Right renal cortex interstitium (tissue), 3 donors: ENCODE measurements around the gene FADS1. TPM values are rescaled to one million over a fixed set of nuclear protein-coding genes. Genes with fewer than 3 reads are reported as not detected.

Source experiments
- DNase-seq, 3 donors: peaks; one replicate each; pipeline ENCODE4 v3.0.0-alpha.2; 2013; ENCODE audit warnings: low read depth in 3 of 3, low spot score in 2 of 3
- polyA plus RNA-seq, 3 donors: library from polyadenylated mRNA; unstranded; fragments of 120-200 nt; gene quantifications; one replicate each; pipeline ENCODE4 v1.2.1, GENCODE V29; 2013; ENCODE audit not compliant: insufficient read length in 3 of 3

Gene FADS1
- polyA plus RNA-seq, 3 donors: 37.9 to 45.4 (median 40.4) TPM

DNA sequence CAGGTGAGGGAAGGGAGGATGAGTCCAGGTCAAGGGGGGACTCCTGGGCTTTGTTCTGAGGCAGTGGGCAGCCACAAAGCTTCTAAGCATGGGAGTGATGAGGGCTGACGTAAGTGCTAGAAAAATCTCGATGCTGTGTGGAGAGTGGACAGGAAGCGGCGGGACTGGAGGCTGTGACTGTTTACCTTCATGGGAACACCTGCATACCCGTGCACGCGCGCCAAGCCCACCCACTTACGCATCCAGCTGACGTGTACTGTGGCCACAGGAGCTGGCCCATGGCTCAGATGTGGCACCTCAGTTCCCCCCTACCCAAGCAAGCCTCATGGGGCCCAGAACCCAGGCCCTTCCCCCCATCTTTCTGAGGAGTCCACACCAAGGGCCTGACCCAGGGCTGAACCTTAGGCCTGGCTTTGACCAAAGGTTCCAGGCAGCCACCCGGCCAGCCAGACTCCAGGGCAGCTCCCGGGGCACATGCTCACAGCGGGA is 50.4 kb downstream of the FADS1 start:
- DNase-seq: no peak

DNA sequence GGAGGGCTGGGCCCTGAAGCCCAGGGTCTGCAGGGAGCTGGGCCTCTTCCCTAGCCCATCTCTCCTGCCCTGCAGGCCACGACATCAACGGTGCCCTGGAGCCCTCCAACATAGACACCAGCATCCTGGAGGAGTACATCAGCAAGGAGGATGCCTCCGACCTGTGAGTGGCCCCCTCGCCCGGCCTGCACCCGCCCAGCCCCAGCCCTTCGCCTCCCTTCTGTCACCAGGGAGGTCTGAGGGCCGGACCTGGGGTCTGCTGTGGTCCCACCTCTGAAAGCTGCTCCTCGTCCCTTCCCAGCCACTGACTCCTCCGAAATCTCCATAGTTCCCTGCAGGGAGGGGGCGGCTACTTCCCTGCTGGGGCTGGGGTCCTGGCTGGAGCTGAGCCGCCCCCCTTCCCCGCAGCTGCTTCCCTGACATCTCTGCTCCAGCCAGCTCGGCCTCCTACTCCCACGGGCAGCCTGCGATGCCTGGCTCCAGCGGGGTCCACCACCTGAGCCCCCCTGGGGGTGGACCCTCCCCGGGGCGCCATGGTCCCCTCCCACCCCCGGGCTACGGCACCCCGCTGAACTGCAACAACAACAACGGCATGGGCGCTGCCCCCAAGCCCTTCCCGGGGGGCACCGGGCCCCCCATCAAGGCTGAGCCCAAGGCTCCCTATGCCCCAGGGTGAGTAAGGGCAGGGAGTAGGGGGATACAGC is 51.1 kb downstream of the FADS1 start:
- DNase-seq: no peak

DNA sequence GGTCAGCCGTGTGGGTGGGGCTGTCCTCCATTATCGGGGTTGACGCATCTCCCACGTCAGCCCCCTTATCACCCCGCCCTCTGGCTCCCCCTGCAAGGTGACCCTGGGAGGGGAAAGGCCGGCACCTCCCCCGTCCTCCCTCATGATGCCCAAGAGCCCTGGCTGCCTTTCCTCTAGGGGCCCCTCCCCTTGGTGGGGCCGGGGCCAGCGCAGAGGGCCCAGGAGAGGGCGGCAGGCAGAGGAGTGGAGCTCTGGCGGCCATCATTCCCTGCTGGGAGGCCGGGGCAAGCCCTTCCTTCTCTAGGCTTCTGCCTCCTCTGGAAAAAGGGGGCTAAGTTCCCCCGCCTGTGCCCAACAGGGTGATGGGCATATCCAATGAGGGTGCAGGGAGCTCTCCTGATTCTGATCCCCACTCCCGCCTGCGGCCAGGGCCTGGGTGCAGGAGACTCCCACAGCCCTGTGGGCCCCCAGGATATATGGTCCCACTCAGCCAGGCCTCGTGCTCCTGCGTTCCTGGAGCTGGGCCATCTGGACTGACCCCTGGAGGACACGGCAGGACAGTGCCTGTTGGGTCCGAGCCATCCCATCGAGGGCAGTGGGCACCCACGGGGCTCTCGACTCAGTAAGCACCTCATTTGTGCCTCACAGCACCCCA is 52.1 kb downstream of the FADS1 start:
- no peak for DNase-seq

DNA sequence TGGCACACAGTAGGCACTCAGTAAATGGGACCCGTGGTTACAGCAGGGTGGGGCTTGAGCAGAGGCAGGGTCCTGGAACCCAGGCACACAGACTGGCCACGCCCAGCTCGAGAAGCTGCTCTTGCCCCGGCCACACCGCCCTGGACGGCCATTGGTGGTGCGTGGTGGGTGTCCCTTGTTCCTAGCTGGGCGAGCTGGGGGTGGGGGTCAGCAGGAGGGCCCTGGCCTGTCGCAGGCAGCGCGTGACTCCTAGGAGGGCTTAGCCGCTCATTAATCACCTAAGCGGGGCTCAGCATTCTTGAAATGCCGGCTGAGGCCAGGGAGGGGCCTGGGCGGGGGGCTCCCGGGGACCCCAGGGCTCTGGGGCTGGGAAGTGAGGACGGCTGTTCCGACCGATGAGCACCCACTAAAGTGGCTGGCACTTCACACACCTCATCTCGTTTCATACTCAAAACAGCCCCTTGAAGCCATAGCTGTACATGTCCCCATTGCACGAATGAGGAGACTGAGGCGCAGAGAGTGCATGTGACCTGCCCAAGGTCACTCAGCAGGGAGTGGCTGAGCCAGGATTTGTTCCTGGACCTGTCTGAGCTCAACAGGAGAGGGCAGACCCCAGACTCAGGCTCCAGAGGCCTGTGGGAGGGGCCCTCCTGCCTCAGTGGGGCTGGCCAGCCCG is 52.7 kb downstream of the FADS1 start:
- no peak for DNase-seq

DNA sequence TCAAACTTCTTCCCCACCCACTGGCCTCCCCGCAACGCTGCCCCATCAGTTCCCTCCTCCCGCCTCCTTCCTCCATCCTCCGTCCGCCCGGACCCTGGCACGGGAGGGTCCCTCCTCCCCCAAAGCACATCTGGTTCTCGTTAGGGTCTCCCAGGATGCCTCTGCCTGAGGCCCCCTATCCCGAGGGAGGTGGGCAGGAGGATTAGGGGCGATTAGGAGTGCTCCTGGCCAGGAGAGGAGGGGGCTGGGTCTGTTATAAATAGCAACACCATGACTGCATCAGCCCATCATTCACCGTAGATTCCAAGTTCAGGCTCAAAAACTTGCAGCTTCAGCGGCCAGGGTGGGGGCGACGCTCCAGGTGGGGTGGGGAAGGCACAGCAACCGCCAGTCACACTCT is 54.0 kb downstream of the FADS1 start:
- DNase-seq: no peak

DNA sequence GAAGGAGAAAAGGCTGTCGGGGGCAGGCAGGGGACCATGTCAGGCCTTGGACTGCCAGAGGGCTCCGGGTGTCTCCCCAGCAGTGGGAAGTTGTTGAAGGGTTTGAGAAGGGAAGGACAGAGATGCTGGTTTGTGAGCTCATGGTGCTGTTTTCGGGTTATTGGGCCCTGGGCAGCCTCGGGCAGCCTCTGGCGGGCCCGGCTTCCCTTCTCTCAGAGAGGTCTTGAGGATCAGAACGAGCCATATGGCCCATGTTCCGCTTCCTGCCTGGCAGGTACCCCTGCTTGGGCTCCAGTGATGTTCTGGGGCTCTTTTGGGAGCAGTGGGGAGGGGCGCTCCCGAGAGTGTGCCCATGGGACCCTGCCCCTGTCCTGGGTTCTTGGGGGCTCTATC is 54.6 kb downstream of the FADS1 start:
- no peak for DNase-seq

DNA sequence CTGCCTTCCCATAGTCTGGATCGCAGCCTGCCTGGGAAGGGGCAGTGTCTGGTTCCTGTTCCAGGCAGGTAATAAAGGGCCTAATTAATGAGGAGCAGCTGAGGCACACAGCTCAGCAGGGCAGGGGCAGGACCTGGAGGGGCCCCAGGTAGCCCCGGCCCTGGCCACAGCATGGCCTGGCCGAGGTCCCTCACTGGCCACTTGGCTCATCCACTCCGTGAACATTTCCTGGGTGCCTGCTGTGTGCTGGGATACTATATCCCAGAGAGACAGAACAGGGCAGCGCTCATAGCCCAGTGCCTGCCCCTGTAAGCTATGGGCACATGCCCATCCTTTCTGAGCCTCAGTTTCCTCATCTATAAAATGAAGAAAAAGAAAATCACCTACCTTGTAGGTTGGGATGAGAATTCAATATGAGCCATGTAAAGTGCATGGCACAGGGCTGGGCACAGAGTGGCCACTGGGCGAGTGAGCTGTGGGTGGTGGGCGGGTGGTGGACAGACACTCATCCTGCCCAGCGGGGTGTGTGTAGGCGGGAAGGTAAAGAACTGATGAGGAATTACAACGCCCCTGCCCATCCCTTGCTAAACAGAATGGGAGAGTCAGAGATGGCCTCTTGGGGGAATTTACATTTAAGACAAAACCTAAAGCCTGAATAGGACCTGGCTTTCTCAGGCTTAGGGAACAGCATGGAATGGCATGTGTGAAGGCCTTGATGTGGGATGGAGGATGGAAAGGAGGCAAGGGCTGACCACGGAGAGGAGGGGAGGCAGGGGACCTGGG is 55.2 kb downstream of the FADS1 start:
- no peak for DNase-seq

DNA sequence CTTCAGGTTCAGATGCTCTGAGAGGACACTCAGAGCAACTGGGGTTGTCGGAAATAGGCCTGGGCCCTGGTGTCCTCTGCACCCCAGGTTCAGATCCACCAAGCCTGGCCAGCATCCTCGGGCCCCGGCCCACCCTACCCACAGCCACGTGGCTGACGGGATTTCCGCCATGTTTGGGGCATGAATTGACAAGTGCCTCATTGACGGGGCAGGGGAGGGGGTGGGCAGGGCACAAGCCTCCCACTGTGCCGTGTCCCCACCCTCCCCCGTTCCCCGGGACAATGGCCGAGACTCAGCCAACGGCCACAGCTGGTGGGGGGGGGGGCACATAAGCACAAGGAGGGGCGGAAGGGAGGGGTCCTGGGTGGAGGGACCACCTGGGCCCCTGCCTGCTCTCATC is 55.9 kb downstream of the FADS1 start:
- no peak for DNase-seq

DNA sequence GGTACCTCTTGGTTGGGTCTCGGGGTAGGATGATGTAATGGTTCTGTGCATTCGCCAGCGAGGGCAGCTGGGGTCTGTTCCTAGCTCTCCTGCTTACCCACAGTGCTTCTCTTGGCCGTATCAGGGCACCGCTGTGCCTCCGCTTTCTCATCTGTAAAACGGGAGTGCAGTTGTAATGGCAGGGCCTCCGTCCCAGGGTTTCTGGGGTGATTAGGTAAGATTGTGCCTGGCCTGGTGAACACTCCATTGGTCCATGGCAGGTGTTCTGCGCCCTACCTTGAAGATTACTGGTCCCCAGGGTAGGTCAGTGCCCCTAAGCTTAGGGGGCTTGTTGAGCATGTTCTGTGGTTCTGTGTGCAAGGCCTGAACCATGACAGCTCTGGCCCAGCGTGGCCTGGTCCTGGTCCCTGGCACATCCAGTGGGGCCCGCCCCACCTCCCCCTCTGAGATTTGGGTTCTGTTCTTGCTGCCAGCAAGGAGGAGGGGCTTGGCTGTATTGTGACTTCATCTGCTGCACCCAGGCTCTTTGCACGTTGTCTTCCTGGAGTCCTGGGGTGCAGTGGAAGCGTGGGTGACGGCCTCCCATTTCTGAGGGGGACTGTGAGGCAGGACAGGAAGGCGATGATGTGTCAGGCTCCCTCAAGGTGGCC is 59.5 kb downstream of the FADS1 start:
- DNase-seq: no peak

DNA sequence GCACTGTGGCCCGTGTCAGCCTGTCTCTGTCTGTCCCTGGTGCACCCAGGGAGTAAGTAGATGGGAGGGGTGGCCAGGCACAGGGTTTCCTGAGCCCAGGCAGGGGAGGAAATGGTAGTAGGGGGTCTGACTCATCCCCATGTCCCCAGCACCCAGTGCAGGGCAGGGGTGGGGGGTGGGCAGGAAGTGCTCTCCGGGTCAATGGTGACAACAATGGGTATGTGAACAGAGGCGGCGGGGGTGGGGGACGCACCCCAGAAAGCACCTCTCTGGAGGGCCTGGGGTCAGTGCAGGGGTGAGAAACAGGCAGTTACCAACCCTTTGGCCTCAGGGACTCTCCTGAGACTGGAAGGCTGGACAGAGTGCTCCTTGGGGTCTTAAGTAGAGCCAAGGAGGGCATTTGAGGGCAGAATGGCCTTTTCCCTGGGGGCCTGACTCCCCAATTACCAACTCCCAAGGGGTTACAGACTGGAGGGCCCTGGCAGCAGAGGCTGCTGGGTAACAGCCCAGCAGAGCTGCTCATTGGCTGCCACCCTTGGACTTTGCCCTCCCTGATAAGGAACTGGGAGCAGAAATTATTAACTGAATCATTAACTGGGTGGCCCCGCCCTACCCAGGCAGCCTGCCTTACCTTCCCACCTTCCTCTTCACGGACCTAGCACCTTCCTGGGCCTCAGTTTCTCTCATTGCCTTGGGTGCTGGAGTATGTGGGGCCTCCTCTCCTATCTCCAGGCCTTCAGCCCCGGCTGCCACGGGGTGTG is 60.2 kb downstream of the FADS1 start:
- DNase-seq: no peak

DNA sequence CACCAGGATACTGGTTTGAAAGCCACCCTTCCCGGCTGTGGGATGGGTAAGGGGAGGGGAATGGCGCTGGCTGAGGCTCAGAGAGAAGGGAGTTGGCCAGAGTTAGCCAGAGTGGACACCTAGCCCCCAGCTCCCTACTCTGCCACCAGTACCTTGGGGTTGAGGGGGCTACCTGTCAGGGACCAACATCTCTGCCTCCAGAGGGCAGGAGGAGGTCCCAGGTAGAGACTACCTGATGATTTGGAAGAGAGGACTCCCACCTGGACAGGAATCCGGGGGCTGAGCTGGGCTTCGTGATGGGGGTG is 60.7 kb downstream of the FADS1 start:
- no peak for DNase-seq

DNA sequence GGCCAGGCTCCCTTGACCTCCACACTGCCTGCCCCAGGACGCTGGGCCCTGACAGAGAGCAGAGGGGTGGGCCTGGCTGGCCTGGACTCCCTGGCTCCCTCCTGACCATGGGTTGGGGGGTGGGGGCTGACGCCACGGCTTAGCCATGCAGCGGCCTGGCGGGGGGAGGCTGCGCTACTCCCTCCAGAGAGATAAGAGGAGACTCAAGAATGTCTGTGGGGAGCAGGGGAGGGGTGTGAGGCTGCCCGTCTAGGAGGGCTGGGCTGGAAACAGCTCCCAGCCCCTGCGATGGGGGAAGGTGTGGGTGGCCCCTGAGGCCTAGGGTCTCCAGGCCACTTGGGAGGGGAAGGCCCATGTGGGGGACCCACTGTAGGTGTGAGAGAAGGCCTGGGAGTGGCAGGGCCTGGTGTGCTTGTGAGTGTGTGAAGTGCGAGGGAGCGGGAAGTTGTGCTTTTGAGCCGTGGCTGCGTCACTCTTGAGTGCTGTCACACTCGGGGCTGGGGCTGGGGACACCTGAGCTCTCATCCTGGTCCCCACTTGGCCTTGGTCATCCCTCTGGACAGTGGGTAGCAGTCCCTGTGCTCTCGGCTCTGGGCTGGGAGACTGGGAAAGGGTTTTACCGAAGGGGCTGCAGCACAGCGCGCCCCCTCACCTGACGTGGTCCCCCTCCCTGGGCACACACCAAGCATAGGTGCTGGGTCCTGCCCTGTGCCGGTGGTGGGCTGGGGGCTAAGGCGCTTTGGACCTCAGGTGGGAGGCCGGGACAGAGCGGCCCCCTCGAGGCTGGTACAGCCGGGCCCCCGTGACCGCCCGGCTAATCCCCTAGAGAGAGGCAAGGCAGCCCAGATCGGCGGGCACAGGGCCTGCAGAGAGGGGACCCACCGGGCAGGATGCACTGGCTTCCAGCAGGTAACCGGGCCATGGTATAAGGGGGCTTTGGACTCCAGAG is 62.0 kb downstream of the FADS1 start:
- DNase-seq: no peak

DNA sequence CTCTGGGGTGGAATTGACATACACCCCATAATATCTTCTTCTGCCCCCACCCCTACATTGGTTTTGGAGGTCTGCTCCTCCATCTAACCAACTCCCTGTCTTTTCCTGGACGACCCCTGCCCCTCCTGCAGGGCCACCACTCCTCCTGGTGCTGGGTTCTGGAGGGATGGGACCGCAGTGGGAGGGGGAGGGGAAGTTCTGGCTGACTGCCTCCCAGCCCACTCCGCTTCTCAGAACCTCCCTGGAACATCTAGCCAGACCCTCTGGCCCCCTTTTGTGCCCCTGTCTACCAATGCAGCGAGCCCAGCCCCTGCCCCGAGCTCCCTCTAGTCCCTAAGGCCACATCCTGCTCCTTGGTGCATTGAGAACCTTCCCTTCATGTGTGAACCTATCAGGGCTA is 63.1 kb downstream of the FADS1 start:
- DNase-seq: no peak

DNA sequence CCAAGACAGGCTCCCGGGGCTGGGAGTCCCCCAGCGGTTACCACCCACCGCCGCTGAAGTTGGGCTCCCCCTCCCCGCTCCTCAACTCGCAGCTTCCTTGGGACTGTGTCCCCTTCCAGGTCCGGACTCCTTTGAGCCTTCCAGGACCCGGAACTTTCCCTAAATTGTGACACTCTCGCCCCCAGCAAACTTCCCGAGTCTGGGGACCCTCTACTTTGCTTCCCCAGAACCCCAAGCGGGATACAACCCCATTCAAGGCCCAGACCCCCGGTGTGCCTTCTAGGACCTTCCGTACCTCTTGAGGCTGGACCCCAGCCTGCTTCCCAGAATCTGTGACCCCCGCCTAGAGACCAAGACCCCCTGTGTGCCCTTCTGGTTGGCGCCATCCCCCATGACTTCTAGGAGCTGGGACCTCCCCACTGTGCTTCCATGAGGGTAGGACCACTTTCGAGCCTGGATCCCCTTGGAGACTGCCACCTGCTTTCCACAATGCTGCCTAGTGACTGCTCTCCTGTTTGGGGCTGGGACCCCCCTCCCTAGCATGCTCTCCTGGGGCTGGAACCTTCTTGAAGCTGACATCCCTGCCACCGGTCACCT is 63.8 kb downstream of the FADS1 start:
- no peak for DNase-seq

DNA sequence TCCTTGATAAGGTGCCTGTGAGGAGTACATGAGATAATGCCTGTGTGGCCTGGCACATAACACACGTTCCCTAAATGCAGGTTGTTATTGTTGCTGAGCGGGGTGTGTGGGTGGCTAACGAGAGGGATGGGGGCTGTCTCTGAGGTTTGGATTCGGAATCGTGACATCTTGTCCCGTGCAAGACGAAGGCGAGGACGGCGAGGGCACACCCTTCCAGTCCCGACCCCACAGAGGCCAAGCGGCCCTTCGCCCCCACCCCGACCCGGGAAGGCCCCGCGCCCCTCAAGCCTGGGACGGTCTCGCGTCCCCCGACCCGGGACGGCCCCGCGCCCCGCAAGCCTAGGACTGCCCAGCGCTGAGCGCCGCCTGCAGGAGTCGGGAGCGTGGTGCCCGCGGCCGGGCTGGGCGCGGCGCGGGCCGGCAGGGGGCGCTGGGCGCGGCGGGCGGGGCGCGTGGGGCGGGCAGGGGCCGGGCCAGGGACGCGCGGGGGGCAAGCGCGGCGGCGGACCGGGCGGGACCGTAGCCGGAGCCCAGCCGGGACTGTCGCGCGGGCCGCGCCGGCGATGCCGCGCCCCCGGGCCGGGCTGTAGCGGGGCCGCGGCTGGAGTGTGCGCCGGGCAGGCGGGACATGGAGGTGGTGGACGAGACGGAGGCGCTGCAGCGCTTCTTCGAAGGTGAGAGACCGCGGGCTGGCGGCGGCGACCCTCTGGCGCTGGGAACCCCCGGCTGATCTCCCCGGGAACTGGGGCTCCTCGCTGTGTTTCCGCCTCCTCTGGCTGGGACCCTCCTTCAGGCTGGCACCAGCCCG is 64.5 kb downstream of the FADS1 start, which contains the start of gene MYRF:
TSS of gene MYRF (plus strand) at position 520 of the 808 bp plus-strand sequence. CDS start at position 629, 109 bp downstream.
- DNase-seq: no peak

DNA sequence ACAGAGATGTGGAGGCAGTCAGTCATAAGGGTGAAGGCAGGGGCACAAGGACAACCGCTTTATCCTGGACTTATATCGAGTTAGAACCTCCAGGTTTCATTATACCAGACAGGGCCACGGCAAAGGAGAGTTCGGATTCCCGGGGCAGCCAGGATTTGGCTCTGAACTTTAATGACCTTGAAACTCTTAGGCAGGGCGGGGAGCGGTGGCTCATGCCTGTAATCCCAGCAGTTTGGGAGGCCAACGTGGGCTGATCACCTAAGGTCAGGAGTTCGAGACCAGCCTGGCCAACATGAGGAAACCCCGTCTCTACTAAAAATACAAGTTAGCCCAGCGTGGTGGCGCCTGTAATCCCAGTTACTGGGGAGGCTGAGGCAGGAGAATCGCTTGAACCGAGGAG is 65.4 kb downstream of the FADS1 start:
- DNase-seq: no peak

DNA sequence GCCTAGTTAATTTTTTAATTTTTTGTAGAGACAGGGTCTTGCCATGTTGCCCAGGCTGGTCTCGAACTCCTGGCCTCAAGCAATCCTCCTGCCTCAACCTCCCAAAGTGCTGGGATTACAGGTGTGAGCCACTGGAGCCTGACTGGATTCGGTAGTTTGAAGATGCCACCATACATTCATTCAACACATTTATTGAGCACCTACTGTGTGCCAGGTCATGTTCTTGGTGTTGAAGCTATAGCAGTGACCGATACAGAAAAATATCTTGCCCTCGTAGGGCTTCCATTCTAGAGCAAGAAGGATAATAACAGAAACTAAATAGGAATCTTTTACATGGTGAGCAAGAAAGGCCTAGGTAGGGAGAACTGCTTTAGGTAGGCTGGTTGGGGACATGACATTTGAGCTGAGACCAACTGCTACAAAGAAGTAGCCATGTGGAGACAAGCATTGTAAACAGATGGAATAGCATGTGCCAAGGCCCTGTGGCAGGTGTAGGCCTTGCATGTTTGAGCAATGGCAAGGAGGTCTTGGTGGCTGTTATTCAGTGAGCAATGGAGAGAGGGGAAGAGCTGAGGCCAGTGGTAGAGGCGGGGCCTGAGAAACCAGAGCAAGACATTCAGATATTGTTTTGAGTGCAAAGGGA is 66.1 kb downstream of the FADS1 start:
- DNase-seq: no peak
